ENCODE data around the gene RTCA. TPM values are rescaled to one million over a fixed set of nuclear protein-coding genes. Genes with fewer than 3 reads are reported as not detected.

Gene RTCA
- total RNA-seq, 1 donor from 2014 or later, result 69.7 TPM

- H3K4me1 ChIP-seq, result peaks cover 19% of the 10 kb centered on the region
- H3K4me3 Mint-ChIP-seq, result no peak overlapping the region
- H3K27me3 Mint-ChIP-seq (ENCODE audit: insufficient read depth, low read depth), result peaks cover 3% of the 10 kb centered on the region
- H3K9me3 ChIP-seq (ENCODE audit: low read depth), result no peaks in the 10 kb centered on the region
- no peak overlapping the region for H3K27ac Mint-ChIP-seq
- H2AFZ ChIP-seq (replicated peaks), result no peak overlapping the region
- no peak for DNase-seq (ENCODE audit: low spot score)
- no peaks in the 10 kb centered on the region for H3K4me1 Mint-ChIP-seq
- no peak overlapping the region for H3K27ac ChIP-seq
- no peaks in the 10 kb centered on the region for H3K36me3 Mint-ChIP-seq
- H3K9ac ChIP-seq, result no peak overlapping the region
- H3K27me3 ChIP-seq, result no peaks in the 10 kb centered on the region
- H3F3A ChIP-seq (ENCODE audit: low read depth), result no peaks in the 10 kb centered on the region
- no peaks in the 10 kb centered on the region for H3K79me2 ChIP-seq (ENCODE audit: low read depth)
- H3K4me2 ChIP-seq, result no peak overlapping the region
- no peak overlapping the region for H3K4me3 ChIP-seq
- peaks cover 4% of the 10 kb centered on the region for H3K36me3 ChIP-seq
- TF ChIP-seq EZH2 (IDR thresholded peaks at IDR 0.05) (no peak), EZH2phosphoT487 (IDR thresholded peaks at IDR 0.05) (no peak), CTCF (IDR thresholded peaks at IDR 0.05) (no peak)
- no peaks in the 10 kb centered on the region for H4K20me1 ChIP-seq (ENCODE audit: low read depth)
- peaks cover 5% of the 10 kb centered on the region for H3K9me3 Mint-ChIP-seq
These were observed 42.8 kb downstream of the RTCA start for GRCh38 chr1:100308777-100309176.

DNA sequence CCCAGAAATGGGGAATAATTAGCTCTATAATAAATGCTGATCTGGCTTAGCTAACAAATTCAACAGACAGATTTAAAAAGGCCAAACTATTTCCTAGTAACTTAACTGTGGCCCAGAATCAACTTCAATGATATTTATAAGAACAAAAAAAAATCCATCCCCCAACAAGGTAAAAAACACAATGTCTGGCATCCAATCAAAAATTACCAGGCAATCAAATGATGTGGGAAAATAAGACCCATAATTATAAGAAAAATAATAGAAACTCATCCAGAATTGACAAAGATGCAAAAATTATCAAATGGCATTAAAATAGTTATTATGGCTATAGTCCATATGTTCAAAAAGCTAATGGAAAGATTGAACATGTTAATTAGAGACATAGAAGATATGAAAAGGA, 43.8 kb downstream of the RTCA start:
- Histone ChIP-seq H2AFZ (replicated peaks) (no peak overlapping the region), H3K36me3 (peaks cover 3% of the 10 kb centered on the region), H3K4me3 (no peak overlapping the region), H3K79me2 (ENCODE audit: low read depth) (no peaks in the 10 kb centered on the region), H3K9ac (no peak overlapping the region), H4K20me1 (ENCODE audit: low read depth) (no peaks in the 10 kb centered on the region), H3K27ac (no peak overlapping the region), H3K9me3 (ENCODE audit: low read depth) (no peaks in the 10 kb centered on the region), H3K4me1 (peaks cover 18% of the 10 kb centered on the region), H3K4me2 (no peak overlapping the region), H3F3A (ENCODE audit: low read depth) (no peaks in the 10 kb centered on the region), H3K27me3 (no peaks in the 10 kb centered on the region)
- H3K9me3 Mint-ChIP-seq, result peaks cover 5% of the 10 kb centered on the region
- H3K36me3 Mint-ChIP-seq, result no peaks in the 10 kb centered on the region
- no peak for DNase-seq (ENCODE audit: low spot score)
- TF ChIP-seq EZH2 (IDR thresholded peaks at IDR 0.05) (no peak), EZH2phosphoT487 (IDR thresholded peaks at IDR 0.05) (no peak), CTCF (IDR thresholded peaks at IDR 0.05) (no peak)
- H3K4me3 Mint-ChIP-seq, result no peak overlapping the region
- no peak overlapping the region for H3K27ac Mint-ChIP-seq
- H3K4me1 Mint-ChIP-seq, result no peaks in the 10 kb centered on the region
- H3K27me3 Mint-ChIP-seq (ENCODE audit: insufficient read depth, low read depth), result peaks cover 3% of the 10 kb centered on the region

DNA sequence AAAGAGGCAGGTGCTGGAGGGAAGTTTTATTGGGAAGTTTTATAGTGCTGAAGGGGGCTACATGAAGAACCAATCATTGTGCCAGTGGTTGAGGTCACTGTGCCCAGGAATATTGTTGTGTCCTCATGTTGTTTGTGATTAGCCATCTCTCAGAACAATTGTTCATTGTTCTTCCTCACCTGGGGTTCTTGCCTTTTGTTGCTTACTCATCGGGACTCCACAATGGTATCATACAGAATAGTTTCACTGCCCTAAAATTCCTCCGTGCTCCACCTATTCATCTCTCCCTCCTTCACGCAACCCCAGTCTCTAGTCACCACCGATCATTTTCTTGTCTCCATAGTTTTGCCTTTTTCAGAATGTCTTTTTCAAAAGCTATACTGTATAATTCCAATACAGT, 47.4 kb downstream of the RTCA start:
- H2AFZ ChIP-seq (replicated peaks), result peak overlapping the region; percentile 32
- H3K9me3 ChIP-seq (ENCODE audit: low read depth), result no peaks in the 10 kb centered on the region
- H3K27ac ChIP-seq, result no peak overlapping the region
- Mint-ChIP-seq H3K27me3 (ENCODE audit: insufficient read depth, low read depth) (no peaks in the 10 kb centered on the region), H3K9me3 (peaks cover 7% of the 10 kb centered on the region), H3K4me1 (no peaks in the 10 kb centered on the region), H3K36me3 (no peaks in the 10 kb centered on the region), H3K27ac (no peak overlapping the region), H3K4me3 (no peak overlapping the region)
- H3K4me1 ChIP-seq, result peaks cover 8% of the 10 kb centered on the region
- H3F3A ChIP-seq (ENCODE audit: low read depth), result no peaks in the 10 kb centered on the region
- DNase-seq (ENCODE audit: low spot score), result no peak
- no peaks in the 10 kb centered on the region for H4K20me1 ChIP-seq (ENCODE audit: low read depth)
- no peak overlapping the region for H3K9ac ChIP-seq
- no peaks in the 10 kb centered on the region for H3K79me2 ChIP-seq (ENCODE audit: low read depth)
- no peaks in the 10 kb centered on the region for H3K27me3 ChIP-seq
- H3K4me3 ChIP-seq, result no peak overlapping the region
- no peak for TF ChIP-seq CTCF (IDR thresholded peaks at IDR 0.05)
- no peak for TF ChIP-seq EZH2 (IDR thresholded peaks at IDR 0.05)
- TF ChIP-seq EZH2phosphoT487 (IDR thresholded peaks at IDR 0.05), result no peak
- peak overlapping the region; percentile 5 for H3K4me2 ChIP-seq
- H3K36me3 ChIP-seq, result no peaks in the 10 kb centered on the region

Measured in neural progenitor cell (in vitro differentiated cells).